Measurements from ENCODE around the gene LMAN1L. TPM values are rescaled to one million over a fixed set of nuclear protein-coding genes. Genes with fewer than 3 reads are reported as not detected.
A peak's percentile ranks its signal among the peaks of the same experiment; 100 is the strongest.

The LMAN1L gene
- not detected in 2 replicates for total RNA-seq (2014; rRNA removed; shearing (Covaris generic))

DNA sequence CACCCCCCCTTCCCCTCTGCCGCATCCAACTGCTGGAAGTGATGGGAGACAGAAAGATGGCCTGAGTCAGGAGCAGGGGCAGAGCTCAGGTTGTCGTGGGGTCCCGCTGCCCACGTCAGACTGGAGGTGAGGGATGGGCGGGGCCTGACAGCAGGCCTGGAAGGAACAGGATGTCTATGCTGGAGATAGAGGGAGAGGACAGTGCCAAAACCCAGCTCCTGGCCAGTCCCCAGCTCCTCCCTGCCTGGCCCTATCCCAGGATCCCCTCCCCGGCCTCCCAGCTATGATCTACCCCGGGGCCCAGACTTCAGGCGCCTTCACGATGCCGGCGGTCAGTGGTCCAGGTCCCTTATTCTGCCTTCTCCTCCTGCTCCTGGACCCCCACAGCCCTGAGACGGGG lies at the start of gene LMAN1L:
Gene LMAN1L, plus strand, starts transcription at position 303 of the 400 bp plus-strand sequence. Its CDS starts 20 bp downstream, at position 323.
- DNase-seq (ENCODE audit: low spot score): no peak

DNA sequence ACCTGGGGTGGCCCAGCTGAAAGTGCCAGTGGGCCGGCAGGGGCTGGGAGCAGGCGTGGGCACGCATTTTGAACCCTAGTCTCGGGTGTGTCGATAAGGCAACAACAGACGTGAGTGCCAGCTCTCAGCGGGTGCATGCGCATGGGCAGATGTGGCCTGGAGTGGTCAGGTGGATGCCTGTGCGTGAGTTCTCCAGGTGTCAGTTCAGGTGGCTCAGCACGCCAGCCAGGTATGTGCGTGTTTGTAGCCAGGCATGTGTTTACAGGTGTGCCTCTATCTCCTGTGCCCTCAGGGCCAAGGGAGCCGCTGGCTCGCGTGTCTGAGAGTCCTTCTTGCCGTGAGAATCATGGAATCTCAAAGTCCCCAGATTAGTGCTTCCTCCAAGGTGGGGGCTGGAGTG lies 49.2 kb upstream of the LMAN1L start:
- DNase-seq (ENCODE audit: low spot score): no peak

- no peak for DNase-seq (ENCODE audit: low spot score)
Observed at GRCh38 chr15:74767167-74768098, 45.2 kb upstream of the LMAN1L start.

- no peak for DNase-seq (ENCODE audit: low spot score)
Observed at GRCh38 chr15:74768099-74768770, 44.4 kb upstream of the LMAN1L start.

GRCh38 chr15:74768771-74769342 lies 43.8 kb upstream of the LMAN1L start:
- DNase-seq (ENCODE audit: low spot score): peak; percentile 75

- no peak for DNase-seq (ENCODE audit: low spot score)
Observed at GRCh38 chr15:74769463-74770025, 43.1 kb upstream of the LMAN1L start.

- DNase-seq (ENCODE audit: low spot score): no peak
Observed at GRCh38 chr15:74770211-74770903, 42.3 kb upstream of the LMAN1L start.

DNA sequence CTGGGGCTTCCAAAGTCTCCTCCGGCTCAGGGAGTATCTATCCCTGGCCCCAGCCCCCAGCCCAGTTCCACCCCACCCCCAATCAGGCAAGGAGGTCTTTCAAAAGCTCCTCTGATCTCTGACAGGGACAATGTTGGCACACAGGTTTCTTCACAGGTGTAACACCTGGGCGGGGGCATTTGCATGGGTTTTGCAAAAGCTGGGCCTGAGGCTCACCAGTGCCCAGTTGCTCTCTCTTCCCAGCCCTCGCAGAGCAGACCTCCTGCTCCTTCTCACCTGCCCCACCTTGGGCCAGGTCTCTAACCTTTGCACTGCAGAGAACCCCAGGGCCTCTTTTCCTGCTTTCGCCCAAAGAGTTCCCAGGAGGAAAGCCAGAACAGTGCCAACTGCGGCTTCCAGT lies 39.3 kb upstream of the LMAN1L start:
- no peak for DNase-seq (ENCODE audit: low spot score)

GRCh38 chr15:74773731-74774252 lies 38.8 kb upstream of the LMAN1L start:
- DNase-seq (ENCODE audit: low spot score): no peak

- no peak for DNase-seq (ENCODE audit: low spot score)
Observed at GRCh38 chr15:74775132-74775562, 37.5 kb upstream of the LMAN1L start.

- DNase-seq (ENCODE audit: low spot score): no peak
Observed at GRCh38 chr15:74775894-74776293, 36.7 kb upstream of the LMAN1L start.

DNA sequence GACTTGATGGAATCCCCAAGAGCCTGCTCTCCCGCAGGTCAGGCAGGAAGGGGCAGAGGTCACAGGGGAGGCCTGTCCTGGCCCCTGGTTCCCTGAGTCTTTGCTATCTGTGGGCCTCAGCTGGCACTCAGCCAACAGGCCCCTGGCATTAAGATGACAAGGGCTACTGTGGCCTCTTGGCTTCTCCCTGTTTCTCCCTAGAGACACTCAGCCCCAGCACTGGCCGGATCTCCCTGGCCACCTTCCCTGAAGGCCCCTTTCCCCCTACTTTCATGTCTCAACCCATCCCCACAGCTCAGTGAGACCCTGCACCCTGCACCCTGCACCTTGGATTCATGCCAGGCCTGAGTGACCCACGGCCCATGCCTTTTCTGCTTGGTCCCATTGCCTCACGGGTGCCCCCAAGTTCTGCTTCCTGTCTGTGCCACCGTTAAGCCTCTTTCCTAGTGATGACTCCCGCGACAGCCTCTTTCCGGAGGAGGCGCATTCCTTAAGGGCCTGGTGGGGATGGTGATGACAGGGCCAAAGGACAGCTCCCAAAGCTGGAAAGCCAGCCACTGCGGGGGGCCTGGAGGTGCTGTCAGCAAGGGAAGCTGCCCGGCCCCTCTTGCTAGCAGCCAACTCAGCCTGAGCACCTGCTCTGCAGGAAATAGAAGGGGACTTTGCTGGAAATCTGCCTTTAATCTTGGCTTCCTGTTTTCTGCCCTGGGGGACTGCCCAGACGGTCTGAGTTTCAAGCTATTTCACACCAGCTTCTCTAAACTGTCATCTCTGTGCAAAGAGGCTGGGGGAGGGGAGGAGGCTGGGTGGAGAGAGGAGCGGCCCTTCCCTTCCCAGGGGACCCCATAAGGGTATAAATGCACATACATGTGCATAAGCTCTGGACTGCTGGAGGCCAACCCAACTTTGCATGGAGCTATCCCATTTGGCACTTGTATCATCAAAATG lies 35.5 kb upstream of the LMAN1L start:
- no peak for DNase-seq (ENCODE audit: low spot score)

GRCh38 chr15:74777769-74778598 lies 34.7 kb upstream of the LMAN1L start:
- no peak for DNase-seq (ENCODE audit: low spot score)

- DNase-seq (ENCODE audit: low spot score): no peak
Observed at GRCh38 chr15:74778599-74778970, 34.0 kb upstream of the LMAN1L start.

DNA sequence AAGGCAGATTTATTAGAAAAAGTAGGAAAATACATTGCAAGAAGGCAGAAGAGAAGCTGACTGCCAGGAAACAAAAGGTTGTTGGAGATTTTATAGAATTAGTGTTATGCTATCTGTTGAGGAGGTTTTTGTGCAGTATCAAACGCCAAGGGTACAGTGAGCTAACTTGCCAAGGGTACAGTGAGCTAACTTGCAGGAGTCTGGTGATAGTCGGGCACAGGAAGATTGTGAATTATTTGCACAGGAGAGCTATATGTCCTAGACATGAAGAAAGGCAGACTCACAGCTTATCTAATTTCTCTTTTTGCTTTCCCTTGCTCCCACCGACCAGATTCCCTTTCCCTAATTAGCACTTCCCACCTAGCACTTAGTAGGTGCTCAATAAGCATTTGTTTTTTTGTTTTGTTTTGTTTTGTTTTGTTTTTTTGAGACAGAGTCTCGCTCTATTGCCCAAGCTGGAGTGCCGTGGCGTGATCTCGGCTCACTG lies 33.4 kb upstream of the LMAN1L start:
- no peak for DNase-seq (ENCODE audit: low spot score)

GRCh38 chr15:74780523-74781430 lies 31.9 kb upstream of the LMAN1L start:
- no peak for DNase-seq (ENCODE audit: low spot score)

- peak; percentile 71 for DNase-seq (ENCODE audit: low spot score)
Observed at GRCh38 chr15:74781431-74782258, 31.0 kb upstream of the LMAN1L start, which contains the start of gene CSK. TSS of gene CSK (plus strand) at chr15:74782080. CDS start at chr15:74798298, 16,218 bp downstream.

Data from HT-29 (cell line).